ENCODE data around the gene FXYD5. TPM values are rescaled to one million over a fixed set of nuclear protein-coding genes. Genes with fewer than 3 reads are reported as not detected.
"Not testable (repeated sequence)": the region's sequence is repeated elsewhere in the genome, so short reads cannot be mapped to it uniquely, and the experiment has no call there.

Gene FXYD5
- polyA plus RNA-seq, 4 donors, result 19.5 to 33.3 (median 25.7) TPM

- no peak for DNase-seq (ENCODE audit: low read depth in 4 of 4, low spot score in 2 of 4)
Measured at GRCh38 chr19:35171730-35172129, 17.2 kb downstream of the FXYD5 start.

- no peak for DNase-seq (ENCODE audit: low read depth in 4 of 4, low spot score in 2 of 4)
Measured at GRCh38 chr19:35174226-35174625, 19.7 kb downstream of the FXYD5 start.

- no peak for DNase-seq (ENCODE audit: low read depth in 4 of 4, low spot score in 2 of 4)
Measured at GRCh38 chr19:35176181-35176570, 21.6 kb downstream of the FXYD5 start.

- DNase-seq (ENCODE audit: low read depth in 4 of 4, low spot score in 2 of 4), result no peak
Measured at GRCh38 chr19:35177377-35178274, 23.1 kb downstream of the FXYD5 start.

- DNase-seq (ENCODE audit: low read depth in 4 of 4, low spot score in 2 of 4), result no peak
Measured at GRCh38 chr19:35178701-35179100, 24.2 kb downstream of the FXYD5 start.

GRCh38 chr19:35179830-35180229, 25.3 kb downstream of the FXYD5 start:
- no peak for DNase-seq (ENCODE audit: low read depth in 4 of 4, low spot score in 2 of 4)

- DNase-seq (ENCODE audit: low read depth in 4 of 4, low spot score in 2 of 4), result no peak
Measured at GRCh38 chr19:35181387-35181786, 26.9 kb downstream of the FXYD5 start.

- DNase-seq (ENCODE audit: low read depth in 4 of 4, low spot score in 2 of 4), result no peak
Measured at GRCh38 chr19:35184267-35184666, 29.7 kb downstream of the FXYD5 start.

- no peak for DNase-seq (ENCODE audit: low read depth in 4 of 4, low spot score in 2 of 4)
Measured at GRCh38 chr19:35184884-35185283, 30.3 kb downstream of the FXYD5 start.

GRCh38 chr19:35194012-35194984, 39.8 kb downstream of the FXYD5 start:
- DNase-seq (ENCODE audit: low read depth in 4 of 4, low spot score in 2 of 4), result no peak

GRCh38 chr19:35195830-35196229, 41.3 kb downstream of the FXYD5 start:
- DNase-seq (ENCODE audit: low read depth in 4 of 4, low spot score in 2 of 4), result no peak

- DNase-seq (ENCODE audit: low read depth in 4 of 4, low spot score in 2 of 4), result not testable (repeated sequence)
Measured at GRCh38 chr19:35196861-35197260, 42.3 kb downstream of the FXYD5 start.

GRCh38 chr19:35199481-35199880, 44.9 kb downstream of the FXYD5 start:
- no peak for DNase-seq (ENCODE audit: low read depth in 4 of 4, low spot score in 2 of 4)

- no peak for DNase-seq (ENCODE audit: low read depth in 4 of 4, low spot score in 2 of 4)
Measured at GRCh38 chr19:35202722-35203688, 48.5 kb downstream of the FXYD5 start.

- no peak for DNase-seq (ENCODE audit: low read depth in 4 of 4, low spot score in 2 of 4)
Measured at GRCh38 chr19:35204799-35205732, 50.5 kb downstream of the FXYD5 start.

GRCh38 chr19:35205733-35206323, 51.3 kb downstream of the FXYD5 start:
- no peak for DNase-seq (ENCODE audit: low read depth in 4 of 4, low spot score in 2 of 4)

- DNase-seq (ENCODE audit: low read depth in 4 of 4, low spot score in 2 of 4), result no peak
Measured at GRCh38 chr19:35206379-35206778, 51.8 kb downstream of the FXYD5 start.

GRCh38 chr19:35206855-35207254, 52.3 kb downstream of the FXYD5 start:
- no peak for DNase-seq (ENCODE audit: low read depth in 4 of 4, low spot score in 2 of 4)
